Epithelial cell of proximal tubule (primary cell): ENCODE data around the gene PLEKHA1. TPM values are rescaled to one million over a fixed set of nuclear protein-coding genes. Genes with fewer than 3 reads are reported as not detected.
A peak's percentile ranks its signal among the peaks of the same experiment; 100 is the strongest.

Experiments
- DNase-seq: peaks from one replicate; pipeline ENCODE4 v3.0.0-alpha.2; 2011; ENCODE audit warnings: low read depth
- H3K4me3 ChIP-seq: 2 replicates; pipeline ENCODE4 v1.5.1; 2011; ENCODE audit warnings: low read depth, mild to moderate bottlenecking, low read length
- total RNA-seq: library from RNA; depleted of rRNA; stranded (reverse); fragments of >200 nt; gene quantifications from 2 replicates; pipeline ENCODE4 v1.2.3, GENCODE V29; 2015
- TF ChIP-seq, protein P1 (sequence below): conservative IDR thresholded peaks from 2 replicates; pipeline ENCODE4 v1.5.1; 2012; ENCODE audit warnings: low read depth, mild to moderate bottlenecking, low read length

Gene PLEKHA1
- total RNA-seq, 1 donor from 2014 or later = 84.6 TPM

- H3K4me3 ChIP-seq = no peak overlapping the region
- DNase-seq = no peak
- TF ChIP-seq, protein P1, sequence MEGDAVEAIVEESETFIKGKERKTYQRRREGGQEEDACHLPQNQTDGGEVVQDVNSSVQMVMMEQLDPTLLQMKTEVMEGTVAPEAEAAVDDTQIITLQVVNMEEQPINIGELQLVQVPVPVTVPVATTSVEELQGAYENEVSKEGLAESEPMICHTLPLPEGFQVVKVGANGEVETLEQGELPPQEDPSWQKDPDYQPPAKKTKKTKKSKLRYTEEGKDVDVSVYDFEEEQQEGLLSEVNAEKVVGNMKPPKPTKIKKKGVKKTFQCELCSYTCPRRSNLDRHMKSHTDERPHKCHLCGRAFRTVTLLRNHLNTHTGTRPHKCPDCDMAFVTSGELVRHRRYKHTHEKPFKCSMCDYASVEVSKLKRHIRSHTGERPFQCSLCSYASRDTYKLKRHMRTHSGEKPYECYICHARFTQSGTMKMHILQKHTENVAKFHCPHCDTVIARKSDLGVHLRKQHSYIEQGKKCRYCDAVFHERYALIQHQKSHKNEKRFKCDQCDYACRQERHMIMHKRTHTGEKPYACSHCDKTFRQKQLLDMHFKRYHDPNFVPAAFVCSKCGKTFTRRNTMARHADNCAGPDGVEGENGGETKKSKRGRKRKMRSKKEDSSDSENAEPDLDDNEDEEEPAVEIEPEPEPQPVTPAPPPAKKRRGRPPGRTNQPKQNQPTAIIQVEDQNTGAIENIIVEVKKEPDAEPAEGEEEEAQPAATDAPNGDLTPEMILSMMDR = no peak
These were observed 11.2 kb upstream of the PLEKHA1 start for GRCh38 chr10:122363311-122363710.

DNA sequence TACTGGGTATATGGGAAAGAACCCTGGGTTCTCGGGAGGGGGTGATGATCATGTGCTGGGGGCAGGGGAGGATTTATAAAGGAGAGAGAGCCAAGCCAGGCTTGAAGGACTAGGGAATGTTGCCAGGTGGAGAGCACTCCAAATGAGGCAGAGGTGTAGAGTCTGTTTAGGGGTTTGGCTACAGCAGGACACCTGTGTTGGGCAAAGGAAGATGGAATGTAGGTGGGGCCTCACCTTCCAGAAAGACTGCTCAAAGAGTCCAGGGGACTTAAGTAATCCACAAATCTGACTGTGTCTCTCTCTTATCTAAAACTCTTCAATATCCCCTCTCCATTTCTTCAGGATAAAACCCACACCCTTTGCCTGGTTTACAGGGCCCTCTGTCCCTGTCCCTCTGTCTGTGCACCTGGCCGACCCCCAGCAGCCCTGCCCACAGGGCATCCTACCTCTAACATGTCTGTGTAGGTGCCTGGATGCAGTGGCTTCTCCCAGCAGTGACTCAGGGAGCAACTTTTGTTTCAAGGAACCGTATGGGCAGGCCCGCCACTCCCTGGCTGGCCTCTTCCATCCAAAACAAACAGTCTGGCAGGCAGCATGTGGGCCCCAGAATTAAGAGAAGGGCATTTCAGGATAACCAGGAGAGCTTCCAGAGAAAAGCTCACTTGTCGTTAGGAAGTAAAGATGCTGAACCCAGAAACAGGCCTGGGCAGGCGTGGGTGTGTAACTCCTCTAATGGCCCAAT, 10.6 kb upstream of the PLEKHA1 start:
- DNase-seq = no peak
- TF ChIP-seq, protein P1 = no peak
- H3K4me3 ChIP-seq = no peak overlapping the region

GRCh38 chr10:122368502-122369254, 5.8 kb upstream of the PLEKHA1 start:
- DNase-seq = no peak
- H3K4me3 ChIP-seq = no peak overlapping the region
- TF ChIP-seq, protein P1 = no peak

GRCh38 chr10:122373108-122373507, 1.4 kb upstream of the PLEKHA1 start:
- H3K4me3 ChIP-seq = no peak overlapping the region

DNA sequence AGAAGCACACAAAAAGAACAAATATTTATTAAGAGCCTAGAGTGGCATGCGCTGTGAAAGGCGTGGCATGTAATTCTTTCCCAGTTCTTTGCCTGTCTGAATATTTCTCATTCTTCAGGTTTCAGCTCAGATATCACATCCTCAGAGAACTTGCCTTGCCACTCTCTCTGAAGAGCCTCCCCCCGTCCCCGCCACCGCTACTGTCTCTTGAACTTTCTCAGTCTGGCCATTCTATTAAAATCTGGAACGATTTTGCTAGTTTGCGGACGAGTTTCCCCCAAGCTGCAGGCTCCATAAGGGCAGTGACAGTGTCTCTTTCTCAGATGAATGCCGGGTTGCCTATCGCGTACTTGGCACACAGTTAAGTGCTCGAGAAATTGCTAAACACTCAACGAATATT, 787 bp upstream of the PLEKHA1 start:
- TF ChIP-seq, protein P1 = no peak
- DNase-seq = no peak
- peak overlapping the region; percentile 85 for H3K4me3 ChIP-seq

More at GRCh38 chr10:122373108-122373507, 1.4 kb upstream of the PLEKHA1 start:
- no peak for DNase-seq
- TF ChIP-seq, protein P1 = no peak

- peak overlapping the region; percentile 85 for H3K4me3 ChIP-seq
- no peak for DNase-seq
- TF ChIP-seq, protein P1 = no peak
These were observed 561 bp downstream of the PLEKHA1 start for GRCh38 chr10:122374859-122375678.
